ENCODE data around the gene PCED1B. TPM values are rescaled to one million over a fixed set of nuclear protein-coding genes. Genes with fewer than 3 reads are reported as not detected.

Gene PCED1B
- total RNA-seq, 1 donor from 2014 or later, result 65.4 TPM

DNA sequence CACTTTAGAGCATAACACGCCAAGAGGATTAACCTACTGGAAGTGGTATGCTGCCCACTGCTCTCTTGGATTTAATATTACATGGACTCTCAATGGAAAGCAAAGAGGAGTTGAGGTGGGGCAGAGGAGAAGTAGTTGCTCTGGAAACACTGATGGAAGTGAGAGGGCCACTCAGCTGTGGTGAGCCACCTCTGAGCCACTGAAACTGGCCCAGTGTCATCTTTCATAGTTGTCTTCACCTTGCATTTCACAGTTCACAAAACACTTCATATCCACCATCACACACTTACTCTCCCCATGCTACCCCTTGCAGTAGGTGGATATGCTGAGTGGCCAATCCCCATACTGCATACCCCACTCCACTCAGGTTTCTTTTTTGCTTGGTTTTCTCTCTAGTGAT, 12.2 kb upstream of the PCED1B start:
- Mint-ChIP-seq H3K4me3 (no peak overlapping the region), H3K4me1 (no peaks in the 10 kb centered on the region), H3K27me3 (no peaks in the 10 kb centered on the region), H3K27ac (no peak overlapping the region), H3K9me3 (no peaks in the 10 kb centered on the region), H3K36me3 (ENCODE audit: low read depth) (no peaks in the 10 kb centered on the region)
- DNase-seq (no peak), ATAC-seq (ENCODE audit: low read depth) (no peak)
- TF ChIP-seq, protein P1, sequence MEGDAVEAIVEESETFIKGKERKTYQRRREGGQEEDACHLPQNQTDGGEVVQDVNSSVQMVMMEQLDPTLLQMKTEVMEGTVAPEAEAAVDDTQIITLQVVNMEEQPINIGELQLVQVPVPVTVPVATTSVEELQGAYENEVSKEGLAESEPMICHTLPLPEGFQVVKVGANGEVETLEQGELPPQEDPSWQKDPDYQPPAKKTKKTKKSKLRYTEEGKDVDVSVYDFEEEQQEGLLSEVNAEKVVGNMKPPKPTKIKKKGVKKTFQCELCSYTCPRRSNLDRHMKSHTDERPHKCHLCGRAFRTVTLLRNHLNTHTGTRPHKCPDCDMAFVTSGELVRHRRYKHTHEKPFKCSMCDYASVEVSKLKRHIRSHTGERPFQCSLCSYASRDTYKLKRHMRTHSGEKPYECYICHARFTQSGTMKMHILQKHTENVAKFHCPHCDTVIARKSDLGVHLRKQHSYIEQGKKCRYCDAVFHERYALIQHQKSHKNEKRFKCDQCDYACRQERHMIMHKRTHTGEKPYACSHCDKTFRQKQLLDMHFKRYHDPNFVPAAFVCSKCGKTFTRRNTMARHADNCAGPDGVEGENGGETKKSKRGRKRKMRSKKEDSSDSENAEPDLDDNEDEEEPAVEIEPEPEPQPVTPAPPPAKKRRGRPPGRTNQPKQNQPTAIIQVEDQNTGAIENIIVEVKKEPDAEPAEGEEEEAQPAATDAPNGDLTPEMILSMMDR (IDR thresholded peaks at IDR 0.05), result no peak
- CTCF ChIA-PET, result no interaction called here
- POLR2A ChIA-PET, result interaction anchor here (1.5 kb wide), 1 partner anchor 12 kb away, joined by 6 read pairs; the partner anchor contains the start of genes AMIGO2 and PCED1B
- intact Hi-C loops (cut with micrococcal nuclease), result no loop called here

DNA sequence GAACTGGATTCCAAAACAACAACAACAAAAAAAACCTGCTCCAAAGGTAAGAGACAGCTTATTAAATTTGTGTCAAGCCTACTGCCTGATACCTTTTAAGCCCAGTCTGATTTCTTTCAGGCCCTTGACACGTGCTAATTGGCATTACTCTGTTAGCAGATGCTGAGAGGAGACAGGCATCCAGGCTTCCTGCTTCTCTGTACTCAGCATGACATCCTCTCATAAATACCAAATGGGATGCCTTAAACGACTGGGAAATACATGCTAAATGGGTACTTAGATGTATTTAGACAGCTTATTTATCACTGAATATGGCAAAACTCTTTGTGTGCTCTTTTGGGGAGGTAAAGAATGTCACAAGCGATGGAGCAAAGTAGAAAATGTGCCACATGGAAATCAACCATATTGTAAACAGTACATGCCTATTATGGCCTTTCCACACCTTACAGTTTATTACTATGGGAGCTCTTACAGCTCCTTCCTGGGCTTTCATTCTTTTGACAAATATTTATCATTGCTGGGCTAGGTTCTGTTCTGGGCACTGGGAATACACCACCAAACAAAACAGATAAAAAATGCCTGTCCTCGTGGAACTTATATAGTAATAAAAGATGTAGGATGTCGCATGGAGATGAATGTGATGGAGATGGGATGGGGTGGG, 11.5 kb upstream of the PCED1B start:
- DNase-seq (no peak), ATAC-seq (ENCODE audit: low read depth) (no peak)
- H3K36me3 Mint-ChIP-seq (ENCODE audit: low read depth), result no peaks in the 10 kb centered on the region
- intact Hi-C loops (cut with micrococcal nuclease), result no loop called here
- ChIA-PET CTCF (interaction anchor here (0.7 to 4.0 kb wide), 3 partner anchors 12 to 329 kb away, joined by 4 to 17 read pairs (median 4); partner anchors contain the start of genes AMIGO2 and PCED1B), POLR2A (no interaction called here)
- TF ChIP-seq, protein P1 (IDR thresholded peaks at IDR 0.05), result no peak
- H3K27ac Mint-ChIP-seq, result no peak overlapping the region
- no peaks in the 10 kb centered on the region for H3K27me3 Mint-ChIP-seq
- no peaks in the 10 kb centered on the region for H3K9me3 Mint-ChIP-seq
- H3K4me3 Mint-ChIP-seq, result no peak overlapping the region
- no peaks in the 10 kb centered on the region for H3K4me1 Mint-ChIP-seq

DNA sequence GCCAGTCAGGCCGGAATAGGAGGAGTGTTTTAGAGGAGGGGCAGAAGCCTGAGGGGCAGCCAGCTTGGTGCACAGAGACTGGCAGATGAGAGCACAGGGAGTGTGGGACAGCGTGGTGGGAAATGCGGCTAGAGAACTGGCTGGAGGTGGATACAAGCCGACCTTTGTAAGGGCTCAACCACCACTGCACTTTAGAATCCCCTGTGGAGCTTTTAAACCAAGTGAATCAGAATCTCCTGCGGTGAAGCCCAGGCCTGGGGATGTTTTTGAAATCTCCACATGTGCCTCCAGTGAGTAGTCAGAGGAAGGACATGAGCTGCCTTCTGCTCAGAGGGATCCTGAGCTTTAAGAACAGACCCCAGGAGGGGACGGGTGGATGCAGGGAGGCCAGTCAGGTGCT, 10.9 kb upstream of the PCED1B start:
- DNase-seq, result no peak
- TF ChIP-seq, protein P1 (IDR thresholded peaks at IDR 0.05), result no peak
- ATAC-seq (ENCODE audit: low read depth), result no peak
- H3K36me3 Mint-ChIP-seq (ENCODE audit: low read depth), result no peaks in the 10 kb centered on the region
- no peak overlapping the region for H3K27ac Mint-ChIP-seq
- ChIA-PET CTCF (interaction anchor here (1.1 to 4.0 kb wide), 4 partner anchors 11 to 329 kb away, joined by 4 to 23 read pairs (median 12); partner anchors contain the start of genes AMIGO2 and PCED1B), POLR2A (no interaction called here)
- no peaks in the 10 kb centered on the region for H3K27me3 Mint-ChIP-seq
- H3K4me1 Mint-ChIP-seq, result no peaks in the 10 kb centered on the region
- H3K9me3 Mint-ChIP-seq, result no peaks in the 10 kb centered on the region
- no peak overlapping the region for H3K4me3 Mint-ChIP-seq
- intact Hi-C loops (cut with micrococcal nuclease), result no loop called here

DNA sequence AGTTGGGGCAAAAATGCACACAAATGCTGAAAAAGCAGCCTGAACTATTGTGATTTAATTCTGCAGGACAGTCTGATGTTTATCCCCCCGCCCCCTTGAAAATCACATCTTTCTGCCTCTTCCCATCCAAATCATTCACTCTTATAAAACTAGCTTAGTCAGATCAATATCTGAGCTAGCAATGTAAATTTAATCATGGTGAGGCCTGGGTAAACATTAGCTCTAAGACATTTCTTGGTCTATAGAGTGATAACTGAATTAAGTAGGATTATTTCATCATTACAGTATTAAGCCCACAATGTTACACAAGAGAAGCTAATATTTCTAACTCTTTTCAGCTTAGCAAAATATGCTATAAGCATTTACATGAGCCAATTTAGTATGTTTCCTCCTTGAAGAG, 9.1 kb upstream of the PCED1B start:
- ChIA-PET CTCF (interaction anchor here (0.9 to 4.0 kb wide), 11 partner anchors 11 to 960 kb away, joined by 3 to 23 read pairs (median 5); partner anchors contain the start of genes AMIGO2 and PCED1B), POLR2A (interaction anchor here (0.6 to 1.2 kb wide), 5 partner anchors 9 to 1400 kb away, joined by 3 to 5 read pairs (median 3); partner anchors contain the start of genes AMIGO2 and PCED1B)
- Mint-ChIP-seq H3K9me3 (no peaks in the 10 kb centered on the region), H3K4me3 (no peak overlapping the region), H3K36me3 (ENCODE audit: low read depth) (no peaks in the 10 kb centered on the region), H3K27me3 (no peaks in the 10 kb centered on the region), H3K4me1 (no peaks in the 10 kb centered on the region), H3K27ac (no peak overlapping the region)
- intact Hi-C loops (cut with micrococcal nuclease), result loop anchor here (10.0 kb wide), 1 partner anchor 894 kb away; the partner anchor contains the start of gene TMEM106C
- ATAC-seq (ENCODE audit: low read depth), result no peak
- no peak for DNase-seq
- TF ChIP-seq, protein P1 (IDR thresholded peaks at IDR 0.05), result no peak

DNA sequence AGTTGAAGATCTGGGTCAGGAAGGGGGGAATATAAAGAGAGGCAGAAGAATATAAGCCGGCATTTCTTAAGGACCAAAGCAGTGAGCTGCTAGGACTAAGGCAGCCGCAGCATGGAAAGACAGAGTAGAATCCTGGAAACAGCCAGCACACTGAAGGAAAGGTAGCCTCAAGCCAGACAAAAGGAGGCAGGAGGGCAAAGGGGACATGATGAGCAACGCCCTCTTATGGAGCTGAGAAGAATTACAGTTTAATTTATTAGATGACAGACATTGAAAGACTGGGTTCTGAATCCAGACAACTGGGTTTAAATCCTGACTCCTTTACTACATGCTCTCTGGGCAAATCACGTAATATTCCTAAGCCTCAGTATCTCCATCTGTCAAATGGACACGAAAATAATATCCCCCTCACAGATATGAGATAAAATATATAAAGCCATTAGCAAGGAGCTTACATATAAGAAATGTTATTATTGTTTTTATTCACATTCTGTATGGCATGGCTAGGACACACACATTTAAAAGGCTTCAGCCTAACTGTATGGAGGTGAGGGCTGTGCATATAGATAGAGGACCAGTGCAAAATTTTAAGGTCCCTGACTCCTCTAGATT, 8.1 kb upstream of the PCED1B start:
- intact Hi-C loops (cut with micrococcal nuclease), result loop anchor here (1.0 to 10.0 kb wide), 2 partner anchors 9 to 893 kb away; partner anchors contain the start of gene TMEM106C
- ATAC-seq (ENCODE audit: low read depth), result no peak
- no peak for DNase-seq
- Mint-ChIP-seq H3K27me3 (no peaks in the 10 kb centered on the region), H3K4me1 (no peaks in the 10 kb centered on the region), H3K9me3 (no peaks in the 10 kb centered on the region), H3K36me3 (ENCODE audit: low read depth) (no peaks in the 10 kb centered on the region), H3K27ac (no peak overlapping the region), H3K4me3 (no peak overlapping the region)
- ChIA-PET CTCF (interaction anchor here (0.5 to 4.0 kb wide), 10 partner anchors 10 to 615 kb away, joined by 3 to 23 read pairs (median 4); partner anchors contain the start of genes AMIGO2 and PCED1B), POLR2A (interaction anchor here (0.6 to 1.2 kb wide), 2 partner anchors 241 to 327 kb away, joined by 3 to 4 read pairs; no protein-coding TSS in a partner anchor)
- TF ChIP-seq, protein P1 (IDR thresholded peaks at IDR 0.05), result no peak

All from activated B cell treated with CpG ODN at 0.5 μM for 24 hours (primary cell).